Caco-2 (cell line): ENCODE results near the gene PPP1R7. TPM values are rescaled to one million over a fixed set of nuclear protein-coding genes. Genes with fewer than 3 reads are reported as not detected.

Source experiments
- BruUV-seq: library from RNA; stranded (reverse); fragments of 400-500 nt; replicated peaks from 2 replicates; lab custom pipeline; 2021; lab: Mats Ljungman, UMichigan
- CTCF ChIA-PET: fragments of 300-600 bp; sonication (Branson Sonifier 250); formaldehyde crosslinking; loops from one replicate; lab custom pipeline; 2022; ENCODE audit warnings: antibody characterized with exemption; lab: Charles Lee
- POLR2A ChIA-PET: fragments of 300-600 bp; sonication (Branson Sonifier 250); formaldehyde crosslinking; loops from one replicate; lab custom pipeline; 2022; ENCODE audit warnings: antibody characterized with exemption; lab: Charles Lee
- DNase-seq, 2 experiments: peaks; one replicate each; pipeline versions ENCODE4 v3.0.0 to v3.0.0-alpha.2; 2020 to 2022
- H3K27me3 ChIP-seq: replicated peaks from 2 replicates; pipeline ENCODE4 v1.6.0; 2011; ENCODE audit warnings: low read length; ENCODE audit not compliant: control insufficient read depth, insufficient read depth
- H3K36me3 ChIP-seq: 2 replicates; pipeline ENCODE4 v1.5.1; 2011; ENCODE audit warnings: low read length; ENCODE audit not compliant: control insufficient read depth, insufficient read depth
- H3K4me1 ChIP-seq: fragments of 250-450 bp; sonication (Bioruptor Pico); 2 replicates; pipeline ENCODE4 v1.5.1; 2020; ENCODE audit warnings: mild to moderate bottlenecking
- H3K4me3 ChIP-seq: 2 replicates; pipeline ENCODE4 v1.5.1; 2011; ENCODE audit warnings: low read depth, mild to moderate bottlenecking, control low read depth, low read length
- H3K9me3 ChIP-seq: fragments of 250-450 bp; sonication (Bioruptor Pico); 2 replicates; pipeline ENCODE4 v1.5.1; 2020; ENCODE audit warnings: mild to moderate bottlenecking, moderate library complexity
- H3K27ac Mint-ChIP-seq: one replicate; pipeline ENCODE4 v1.8.0; 2022; ENCODE audit warnings: mixed read lengths; ENCODE audit not compliant: unreplicated experiment
- H3K27me3 Mint-ChIP-seq: one replicate; pipeline ENCODE4 v1.8.0; 2022; ENCODE audit warnings: mixed read lengths; ENCODE audit not compliant: insufficient read depth, unreplicated experiment
- H3K36me3 Mint-ChIP-seq: one replicate; pipeline ENCODE4 v1.8.0; 2022; ENCODE audit warnings: mild to moderate bottlenecking, mixed read lengths; ENCODE audit not compliant: insufficient read depth, unreplicated experiment
- H3K4me1 Mint-ChIP-seq: one replicate; pipeline ENCODE4 v1.8.0; 2022; ENCODE audit warnings: low read depth, mixed read lengths; ENCODE audit not compliant: unreplicated experiment
- H3K4me3 Mint-ChIP-seq: one replicate; pipeline ENCODE4 v1.8.0; 2022; ENCODE audit warnings: mild to moderate bottlenecking, moderate library complexity, mixed read lengths; ENCODE audit not compliant: unreplicated experiment
- H3K9me3 Mint-ChIP-seq: one replicate; pipeline ENCODE4 v1.8.0; 2022; ENCODE audit warnings: mixed read lengths; ENCODE audit not compliant: unreplicated experiment
- CTCF ChIP-seq, 2 experiments: fragments of 200-600 bp in 1 of 2; IDR thresholded peaks; 1 replicate in 1 of 2; 2 replicates in 1 of 2; pipeline versions ENCODE4 v1.5.1 to v1.8.0; 2011 to 2022; ENCODE audit warnings: antibody characterized with exemption in 1 of 2, control low read depth in 1 of 2, inconsistent platforms in 1 of 2, low read depth in 1 of 2, low read length in 1 of 2, mild to moderate bottlenecking in 1 of 2, moderate library complexity in 1 of 2; ENCODE audit not compliant: insufficient read depth in 1 of 2, severe bottlenecking in 1 of 2, unreplicated experiment in 1 of 2
- intact Hi-C: fragments of 100-400 bp; cut with micrococcal nuclease; formaldehyde crosslinking; loops from one replicate; pipeline ENCODE4 v1.10.0; 2022; ENCODE audit not compliant: unreplicated experiment
- total RNA-seq: library from RNA; stranded (reverse); gene quantifications from 2 replicates; pipeline ENCODE4 v1.2.3, GENCODE V29; 2022

PPP1R7 gene
- total RNA-seq, 1 experiment from 2014 or later: 32.5 TPM

DNA sequence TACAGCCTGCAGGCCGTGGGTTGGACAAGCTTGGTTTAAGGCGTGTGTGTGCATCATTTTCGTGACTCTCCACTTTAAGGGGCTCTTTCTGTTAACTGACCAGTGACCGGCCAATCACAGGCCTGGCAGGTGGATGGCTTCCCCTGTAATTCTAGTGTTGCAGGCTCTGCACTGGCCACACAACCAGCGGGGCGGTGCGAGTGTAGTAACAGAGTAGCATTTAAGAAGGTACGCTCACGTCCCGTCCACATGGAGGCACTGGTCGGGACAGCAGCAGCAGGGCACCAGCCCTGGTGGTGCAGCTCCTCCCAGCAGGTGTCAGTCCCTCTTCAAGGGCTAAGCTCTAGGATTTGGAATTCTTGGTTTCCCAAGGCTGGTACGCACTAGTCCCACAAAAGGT lies 30.2 kb downstream of the PPP1R7 start:
- Mint-ChIP-seq H3K27ac (no peak overlapping the region), H3K36me3 (no peaks in the 10 kb centered on the region), H3K9me3 (no peaks in the 10 kb centered on the region), H3K4me1 (no peaks in the 10 kb centered on the region), H3K27me3 (no peaks in the 10 kb centered on the region), H3K4me3 (no peak overlapping the region)
- intact Hi-C loops: no loop called here
- no peak overlapping the region for H3K4me3 ChIP-seq
- H3K36me3 ChIP-seq: no peaks in the 10 kb centered on the region
- H3K4me1 ChIP-seq: no peaks in the 10 kb centered on the region
- POLR2A ChIA-PET: no interaction called here
- no peaks in the 10 kb centered on the region for H3K9me3 ChIP-seq
- DNase-seq: no peak
- H3K27me3 ChIP-seq: no peaks in the 10 kb centered on the region
- CTCF ChIA-PET: no interaction called here
- TF ChIP-seq CTCF (IDR thresholded peaks at IDR 0.05; ENCODE audit: insufficient read depth in 1 of 2, low read depth in 1 of 2, low read length in 1 of 2, severe bottlenecking in 1 of 2, unreplicated experiment in 1 of 2): no peak
- BruUV-seq: no TSS peak

DNA sequence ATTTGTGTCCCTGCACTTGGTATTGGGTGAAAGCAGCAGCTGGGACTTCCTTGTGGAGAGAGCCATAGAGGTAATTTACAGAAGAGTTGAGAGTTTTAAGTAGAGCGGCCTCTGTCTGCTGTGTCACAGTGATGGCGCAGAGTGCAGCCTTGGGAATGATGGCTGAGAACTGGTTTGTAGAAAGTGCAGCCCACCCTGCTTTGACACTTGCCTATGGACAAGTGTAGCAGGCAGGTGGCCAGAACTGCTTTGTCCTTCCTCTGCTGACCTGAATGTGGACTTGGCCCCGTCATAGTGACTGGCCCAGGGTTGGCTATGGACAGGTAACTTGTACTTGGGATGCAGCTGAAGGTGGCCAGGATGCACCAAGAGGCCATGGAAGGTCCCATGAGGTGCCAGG lies 31.9 kb downstream of the PPP1R7 start:
- Mint-ChIP-seq H3K9me3 (no peaks in the 10 kb centered on the region), H3K27me3 (no peaks in the 10 kb centered on the region), H3K4me1 (no peaks in the 10 kb centered on the region), H3K4me3 (no peak overlapping the region), H3K27ac (no peak overlapping the region), H3K36me3 (no peaks in the 10 kb centered on the region)
- H3K4me1 ChIP-seq: no peaks in the 10 kb centered on the region
- BruUV-seq: no TSS peak
- H3K36me3 ChIP-seq: no peaks in the 10 kb centered on the region
- H3K27me3 ChIP-seq: no peaks in the 10 kb centered on the region
- CTCF ChIA-PET: no interaction called here
- DNase-seq: no peak
- intact Hi-C loops: no loop called here
- POLR2A ChIA-PET: no interaction called here
- TF ChIP-seq CTCF (IDR thresholded peaks at IDR 0.05; ENCODE audit: insufficient read depth in 1 of 2, low read depth in 1 of 2, low read length in 1 of 2, severe bottlenecking in 1 of 2, unreplicated experiment in 1 of 2): no peak
- no peaks in the 10 kb centered on the region for H3K9me3 ChIP-seq
- H3K4me3 ChIP-seq: no peak overlapping the region

GRCh38 chr2:241182531-241183133 lies 32.4 kb downstream of the PPP1R7 start:
- H3K4me3 Mint-ChIP-seq: no peak overlapping the region
- intact Hi-C loops: no loop called here
- ChIA-PET CTCF (no interaction called here), POLR2A (no interaction called here)
- no peak overlapping the region for H3K27ac Mint-ChIP-seq
- Histone ChIP-seq H3K9me3 (no peaks in the 10 kb centered on the region), H3K27me3 (no peaks in the 10 kb centered on the region), H3K4me1 (no peaks in the 10 kb centered on the region), H3K4me3 (no peak overlapping the region), H3K36me3 (no peaks in the 10 kb centered on the region)
- no peak for DNase-seq
- no peak for TF ChIP-seq CTCF (IDR thresholded peaks at IDR 0.05; ENCODE audit: insufficient read depth in 1 of 2, low read depth in 1 of 2, low read length in 1 of 2, severe bottlenecking in 1 of 2, unreplicated experiment in 1 of 2)
- H3K4me1 Mint-ChIP-seq: no peaks in the 10 kb centered on the region
- H3K36me3 Mint-ChIP-seq: no peaks in the 10 kb centered on the region
- H3K9me3 Mint-ChIP-seq: no peaks in the 10 kb centered on the region
- no TSS peak for BruUV-seq
- no peaks in the 10 kb centered on the region for H3K27me3 Mint-ChIP-seq
